Liver (tissue), 9 donors: ENCODE data around the gene C20orf202. TPM values are rescaled to one million over a fixed set of nuclear protein-coding genes. Genes with fewer than 3 reads are reported as not detected.

Experiments
- DNase-seq: peaks from one replicate; pipeline ENCODE4 v3.0.0-alpha.2; 2017; ENCODE audit warnings: low spot score
- H3K27ac ChIP-seq, 2 donors: one replicate each; pipeline ENCODE4 v1.7.0; 2013; ENCODE audit warnings: inconsistent platforms in 2 of 2, low read length in 2 of 2, control low read depth in 1 of 2, low read depth in 1 of 2, mild to moderate bottlenecking in 1 of 2
- H3K27me3 ChIP-seq, 4 donors: one replicate each; pipeline versions ENCODE4 v1.6.1 to v1.7.0; 2013; ENCODE audit warnings: low read length in 3 of 4, inconsistent platforms in 1 of 4, mild to moderate bottlenecking in 1 of 4, moderate library complexity in 1 of 4; ENCODE audit not compliant: control insufficient read depth in 4 of 4, insufficient read depth in 4 of 4
- H3K36me3 ChIP-seq, 4 donors: one replicate each; pipeline versions ENCODE4 v1.6.1 to v1.7.0; 2013; ENCODE audit warnings: low read length in 3 of 4, mild to moderate bottlenecking in 3 of 4, low read depth in 1 of 4, moderate library complexity in 1 of 4; ENCODE audit not compliant: control insufficient read depth in 4 of 4, insufficient read depth in 3 of 4
- H3K4me1 ChIP-seq, 4 donors: one replicate each; pipeline versions ENCODE4 v1.6.1 to v1.7.0; 2013; ENCODE audit warnings: low read length in 3 of 4, mild to moderate bottlenecking in 3 of 4, moderate library complexity in 1 of 4; ENCODE audit not compliant: control insufficient read depth in 4 of 4, insufficient read depth in 4 of 4
- H3K4me3 ChIP-seq, 3 donors: one replicate each; pipeline versions ENCODE4 v1.6.1 to v1.7.0; 2013; ENCODE audit warnings: low read length in 3 of 3, control low read depth in 1 of 3, low read depth in 1 of 3, mild to moderate bottlenecking in 1 of 3
- H3K9ac ChIP-seq, 2 donors: one replicate each; pipeline ENCODE4 v1.7.0; 2013; ENCODE audit warnings: low read length in 2 of 2, mild to moderate bottlenecking in 2 of 2, moderate library complexity in 2 of 2, control low read depth in 1 of 2, low read depth in 1 of 2
- H3K9me3 ChIP-seq, 4 donors: one replicate each; pipeline versions ENCODE4 v1.6.1 to v1.7.0; 2013; ENCODE audit warnings: low read length in 3 of 4; ENCODE audit not compliant: control insufficient read depth in 4 of 4
- CTCF ChIP-seq: fragments of 150-350 bp; IDR thresholded peaks from 2 replicates; pipeline ENCODE4 v1.5.1; 2017; ENCODE audit warnings: improper control_type of control experiment, low read depth, low read length; ENCODE audit not compliant: missing input control
- FOXA1 ChIP-seq: IDR thresholded peaks from 2 replicates; pipeline ENCODE4 v1.6.1; 2016; ENCODE audit warnings: antibody characterized with exemption
- FOXA2 ChIP-seq: IDR thresholded peaks from 2 replicates; pipeline ENCODE4 v1.6.1; 2016; ENCODE audit warnings: antibody characterized with exemption
- HNF4A ChIP-seq, 2 donors: conservative IDR thresholded peaks; 2 replicates each; pipeline ENCODE4 v1.6.1; 2016; ENCODE audit warnings: antibody characterized with exemption in 2 of 2, mild to moderate bottlenecking in 2 of 2
- HNF4G ChIP-seq: IDR thresholded peaks from 2 replicates; pipeline ENCODE4 v1.6.1; 2016; ENCODE audit warnings: antibody characterized with exemption
- JUND ChIP-seq, 2 donors: IDR thresholded peaks; 2 replicates each; pipeline ENCODE4 v1.6.1; 2016; ENCODE audit warnings: antibody characterized with exemption in 2 of 2
- NR2F2 ChIP-seq: IDR thresholded peaks from 2 replicates; pipeline ENCODE4 v1.6.1; 2016; ENCODE audit warnings: antibody characterized with exemption
- RAD21 ChIP-seq, 2 donors: IDR thresholded peaks; 2 replicates each; pipeline ENCODE4 v1.6.1; 2016; ENCODE audit warnings: antibody characterized with exemption in 2 of 2, mild to moderate bottlenecking in 2 of 2
- RXRA ChIP-seq, 2 donors: IDR thresholded peaks; 2 replicates each; pipeline ENCODE4 v1.6.1; 2017 to 2018; ENCODE audit warnings: antibody characterized with exemption in 2 of 2, mild to moderate bottlenecking in 1 of 2
- SP1 ChIP-seq: IDR thresholded peaks from 2 replicates; pipeline ENCODE4 v1.6.1; 2018; ENCODE audit warnings: antibody characterized with exemption, mild to moderate bottlenecking
- TAF1 ChIP-seq: conservative IDR thresholded peaks from 2 replicates; pipeline ENCODE4 v1.6.1; 2016; ENCODE audit warnings: antibody characterized with exemption, mild to moderate bottlenecking
- YY1 ChIP-seq: IDR thresholded peaks from 2 replicates; pipeline ENCODE4 v1.6.1; 2016; ENCODE audit warnings: antibody characterized with exemption, mild to moderate bottlenecking
- WGBS: extraction: QIAGEN DNeasy Blood & Tissue Kit; methylation state at CpG from one replicate; pipeline ENCODE4 v1.1.7; 2013; 5-methylcytosine and 5-hydroxymethylcytosine counted together
- polyA plus RNA-seq, 2 donors: library from polyadenylated mRNA; stranded (reverse) in 1 of 2; unstranded in 1 of 2; fragments of 200-250 nt in 1 of 2; fragments of >200 nt in 1 of 2; fragmentation: Nextera tagmentation in 1 of 2; extraction: Ambion mirVana in 1 of 2; gene quantifications; one replicate each; pipeline versions ENCODE4 v1.2.1 to v1.2.3, GENCODE V29; 2013 to 2015
- total RNA-seq, 2 donors: library from RNA; depleted of rRNA; stranded (reverse); fragments of >200 nt; gene quantifications; one replicate each; pipeline ENCODE4 v1.2.3, GENCODE V29; 2014
- TF ChIP-seq, protein P1 (sequence below): IDR thresholded peaks from 2 replicates; pipeline ENCODE4 v1.6.1; 2016; ENCODE audit warnings: antibody characterized with exemption
- TF ChIP-seq, protein P2 (sequence below): IDR thresholded peaks from 2 replicates; pipeline ENCODE4 v1.6.1; 2016; ENCODE audit warnings: antibody characterized with exemption, mild to moderate bottlenecking
- TF ChIP-seq, protein P3 (sequence below): IDR thresholded peaks from 2 replicates; pipeline ENCODE4 v1.6.1; 2016; ENCODE audit warnings: antibody characterized with exemption
- TF ChIP-seq, protein P4 (sequence below): IDR thresholded peaks from 2 replicates; pipeline ENCODE4 v1.6.1; 2016; ENCODE audit warnings: antibody characterized with exemption
- donor health status: healthy.
- donor health status: healthy.
- donor health status: healthy.
- donor health status: healthy.
- donor health status: healthy.

C20orf202 gene
- total RNA-seq = under 1 TPM; 0.14 to 0.42 TPM
- polyA plus RNA-seq = under 1 TPM; 0.07 to 0.10 TPM

DNA sequence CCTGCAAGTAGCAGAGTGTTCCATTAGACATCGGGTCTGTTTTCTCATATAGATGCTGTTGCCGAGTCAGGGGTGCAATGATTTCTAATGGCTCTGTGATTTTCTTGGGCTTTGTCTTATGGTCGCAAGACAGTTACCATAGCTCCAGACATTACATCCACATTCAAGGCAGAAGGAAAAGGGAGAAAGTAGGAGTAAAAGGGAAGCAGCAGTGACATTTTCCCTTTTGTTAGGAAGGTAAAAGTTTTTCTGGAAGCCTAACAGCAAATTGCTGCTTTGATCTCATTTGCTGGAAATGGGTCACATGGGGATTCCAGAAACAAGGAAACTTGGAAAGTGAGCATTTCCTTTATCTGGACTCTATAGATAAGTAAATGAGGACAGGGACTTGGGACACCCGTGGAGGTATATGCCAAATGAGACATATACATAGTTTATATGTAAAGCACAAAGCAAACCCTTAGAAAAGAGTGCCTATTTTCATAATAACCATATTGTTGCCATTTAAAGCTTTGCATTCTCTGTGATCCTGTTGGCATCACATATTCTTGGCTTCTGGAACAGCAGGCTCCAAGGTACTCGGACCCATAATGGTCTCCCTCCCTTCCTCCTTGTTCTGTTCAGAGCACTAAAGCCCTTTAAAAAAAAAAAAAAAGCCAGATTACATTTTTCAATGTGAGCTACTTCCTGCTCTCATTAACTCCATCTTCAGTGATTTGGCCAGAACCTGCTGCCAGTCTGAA, at the start of gene C20orf202:
Gene C20orf202 (plus strand): TSS at position 693 of the 743 bp plus-strand sequence. CDS start 132 bp downstream, outside the sequence.
- no peaks in the 10 kb centered on the region for H3K27me3 ChIP-seq
- H3K4me3 ChIP-seq = no peak within 1 kb of the TSS
- no peaks in the 10 kb centered on the region for H3K36me3 ChIP-seq
- TF ChIP-seq FOXA2 (no peak), NR2F2 (peak; percentile 32), YY1 (no peak)
- no peak within 1 kb of the TSS for H3K27ac ChIP-seq
- no peaks in the 10 kb centered on the region for H3K4me1 ChIP-seq
- WGBS = 74% methylated on average over 5 of the region's 5 CpGs
- H3K9ac ChIP-seq = no peak within 1 kb of the TSS
- no peak for DNase-seq
- no peaks in the 10 kb centered on the region for H3K9me3 ChIP-seq

DNA sequence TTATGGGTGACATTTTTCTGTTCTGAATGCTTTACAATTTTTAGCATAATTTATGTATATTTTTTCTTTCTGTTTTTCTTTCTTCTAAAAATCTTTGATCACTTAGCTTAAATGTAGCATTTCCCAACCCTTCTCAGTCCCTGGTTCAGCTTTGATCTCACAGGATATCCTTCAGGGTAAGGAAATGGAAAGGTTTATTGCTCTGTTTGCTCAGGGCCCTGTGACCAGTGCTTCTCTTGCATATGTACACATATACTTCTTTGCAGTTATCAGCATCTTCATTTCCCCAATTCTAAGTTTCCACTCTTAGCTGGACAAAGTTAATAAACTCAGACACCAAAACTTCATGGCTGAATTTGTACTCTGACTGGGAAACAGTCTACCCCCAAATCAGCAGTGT, 49.0 kb upstream of the C20orf202 start:
- Histone ChIP-seq H3K36me3 (peaks cover 13 to 26% (median 17%) of the 10 kb centered on the region in 4 donors), H3K9ac (no peak overlapping the region), H3K9me3 (no peaks in the 10 kb centered on the region), H3K4me3 (no peak overlapping the region), H3K27me3 (no peaks in the 10 kb centered on the region), H3K4me1 (peaks cover 0 to 6% (median 1%) of the 10 kb centered on the region in 4 donors), H3K27ac (no peak overlapping the region)
- TF ChIP-seq HNF4G (no peak), RAD21 (IDR thresholded peaks at IDR 0.05) (no peak), HNF4A (conservative IDR thresholded peaks at IDR 0.05) (no peak), FOXA1 (no peak), TAF1 (no peak), SP1 (no peak), RXRA (IDR thresholded peaks at IDR 0.05) (no peak)
- TF ChIP-seq, protein P1, sequence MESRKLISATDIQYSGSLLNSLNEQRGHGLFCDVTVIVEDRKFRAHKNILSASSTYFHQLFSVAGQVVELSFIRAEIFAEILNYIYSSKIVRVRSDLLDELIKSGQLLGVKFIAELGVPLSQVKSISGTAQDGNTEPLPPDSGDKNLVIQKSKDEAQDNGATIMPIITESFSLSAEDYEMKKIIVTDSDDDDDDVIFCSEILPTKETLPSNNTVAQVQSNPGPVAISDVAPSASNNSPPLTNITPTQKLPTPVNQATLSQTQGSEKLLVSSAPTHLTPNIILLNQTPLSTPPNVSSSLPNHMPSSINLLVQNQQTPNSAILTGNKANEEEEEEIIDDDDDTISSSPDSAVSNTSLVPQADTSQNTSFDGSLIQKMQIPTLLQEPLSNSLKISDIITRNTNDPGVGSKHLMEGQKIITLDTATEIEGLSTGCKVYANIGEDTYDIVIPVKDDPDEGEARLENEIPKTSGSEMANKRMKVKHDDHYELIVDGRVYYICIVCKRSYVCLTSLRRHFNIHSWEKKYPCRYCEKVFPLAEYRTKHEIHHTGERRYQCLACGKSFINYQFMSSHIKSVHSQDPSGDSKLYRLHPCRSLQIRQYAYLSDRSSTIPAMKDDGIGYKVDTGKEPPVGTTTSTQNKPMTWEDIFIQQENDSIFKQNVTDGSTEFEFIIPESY = no peak
- TF ChIP-seq, protein P2, sequence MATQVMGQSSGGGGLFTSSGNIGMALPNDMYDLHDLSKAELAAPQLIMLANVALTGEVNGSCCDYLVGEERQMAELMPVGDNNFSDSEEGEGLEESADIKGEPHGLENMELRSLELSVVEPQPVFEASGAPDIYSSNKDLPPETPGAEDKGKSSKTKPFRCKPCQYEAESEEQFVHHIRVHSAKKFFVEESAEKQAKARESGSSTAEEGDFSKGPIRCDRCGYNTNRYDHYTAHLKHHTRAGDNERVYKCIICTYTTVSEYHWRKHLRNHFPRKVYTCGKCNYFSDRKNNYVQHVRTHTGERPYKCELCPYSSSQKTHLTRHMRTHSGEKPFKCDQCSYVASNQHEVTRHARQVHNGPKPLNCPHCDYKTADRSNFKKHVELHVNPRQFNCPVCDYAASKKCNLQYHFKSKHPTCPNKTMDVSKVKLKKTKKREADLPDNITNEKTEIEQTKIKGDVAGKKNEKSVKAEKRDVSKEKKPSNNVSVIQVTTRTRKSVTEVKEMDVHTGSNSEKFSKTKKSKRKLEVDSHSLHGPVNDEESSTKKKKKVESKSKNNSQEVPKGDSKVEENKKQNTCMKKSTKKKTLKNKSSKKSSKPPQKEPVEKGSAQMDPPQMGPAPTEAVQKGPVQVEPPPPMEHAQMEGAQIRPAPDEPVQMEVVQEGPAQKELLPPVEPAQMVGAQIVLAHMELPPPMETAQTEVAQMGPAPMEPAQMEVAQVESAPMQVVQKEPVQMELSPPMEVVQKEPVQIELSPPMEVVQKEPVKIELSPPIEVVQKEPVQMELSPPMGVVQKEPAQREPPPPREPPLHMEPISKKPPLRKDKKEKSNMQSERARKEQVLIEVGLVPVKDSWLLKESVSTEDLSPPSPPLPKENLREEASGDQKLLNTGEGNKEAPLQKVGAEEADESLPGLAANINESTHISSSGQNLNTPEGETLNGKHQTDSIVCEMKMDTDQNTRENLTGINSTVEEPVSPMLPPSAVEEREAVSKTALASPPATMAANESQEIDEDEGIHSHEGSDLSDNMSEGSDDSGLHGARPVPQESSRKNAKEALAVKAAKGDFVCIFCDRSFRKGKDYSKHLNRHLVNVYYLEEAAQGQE = no peak
- DNase-seq = no peak

DNA sequence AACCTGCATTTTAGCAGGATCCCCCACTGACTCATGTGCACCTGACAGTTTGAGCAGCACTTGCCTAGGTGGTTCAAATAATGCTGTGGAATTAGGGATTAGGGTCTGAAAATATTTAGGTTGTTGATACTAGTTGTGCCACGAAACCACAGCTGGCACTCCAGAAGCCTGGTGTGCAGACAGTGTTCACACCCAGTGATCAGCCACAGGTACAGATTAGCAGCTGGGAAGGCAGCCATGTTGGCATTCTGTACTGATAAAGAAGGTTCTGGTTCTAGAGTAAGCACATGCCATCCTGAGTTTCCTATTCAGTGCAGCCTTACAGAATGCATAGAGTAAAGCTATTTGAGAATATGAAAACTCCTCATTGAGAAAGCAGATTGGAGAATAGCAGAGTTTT, 48.6 kb upstream of the C20orf202 start:
- WGBS = 92% methylated on average over 1 of the region's 1 CpG
- no peak overlapping the region for H3K27ac ChIP-seq

More for the DNA sequence above, 48.6 kb upstream of the C20orf202 start:
- Histone ChIP-seq H3K9me3 (no peaks in the 10 kb centered on the region), H3K4me1 (peaks cover 0 to 6% (median 1%) of the 10 kb centered on the region in 4 donors), H3K4me3 (no peak overlapping the region), H3K27me3 (no peaks in the 10 kb centered on the region), H3K36me3 (peaks cover 13 to 26% (median 18%) of the 10 kb centered on the region in 4 donors), H3K9ac (no peak overlapping the region)
- DNase-seq = no peak
- TF ChIP-seq SP1 (no peak), YY1 (no peak), TAF1 (no peak), NR2F2 (no peak), CTCF (no peak), JUND (IDR thresholded peaks at IDR 0.05) (no peak), HNF4A (conservative IDR thresholded peaks at IDR 0.05) (no peak)
- TF ChIP-seq, protein P3, sequence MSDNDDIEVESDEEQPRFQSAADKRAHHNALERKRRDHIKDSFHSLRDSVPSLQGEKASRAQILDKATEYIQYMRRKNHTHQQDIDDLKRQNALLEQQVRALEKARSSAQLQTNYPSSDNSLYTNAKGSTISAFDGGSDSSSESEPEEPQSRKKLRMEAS = no peak
- TF ChIP-seq, protein P4, sequence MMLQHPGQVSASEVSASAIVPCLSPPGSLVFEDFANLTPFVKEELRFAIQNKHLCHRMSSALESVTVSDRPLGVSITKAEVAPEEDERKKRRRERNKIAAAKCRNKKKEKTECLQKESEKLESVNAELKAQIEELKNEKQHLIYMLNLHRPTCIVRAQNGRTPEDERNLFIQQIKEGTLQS = no peak
